Adrenal gland (tissue), 5 donors: Measurements from ENCODE around the gene LZTR1.

Experiments used
- CTCF ChIP-seq, 6 experiments: fragments of 450-650 bp in 4 of 6; fragments of 200-600 bp in 2 of 6; sonication (generic) in 1 of 6; IDR thresholded peaks; 1 replicate in 5 of 6; 2 replicates in 1 of 6; pipeline versions ENCODE4 v1.5.1 to v1.8.0; 2016 to 2021; ENCODE audit warnings: antibody characterized with exemption in 6 of 6, mild to moderate bottlenecking in 2 of 6, moderate library complexity in 1 of 6
- POLR2A ChIP-seq, 2 donors: fragments of 450-650 bp; IDR thresholded peaks; one replicate each; pipeline ENCODE4 v1.6.1; 2017; ENCODE audit warnings: antibody characterized with exemption in 2 of 2, mild to moderate bottlenecking in 2 of 2, moderate library complexity in 1 of 2
- donor health status: DM: no; HTN: no; CAD: no.

DNA sequence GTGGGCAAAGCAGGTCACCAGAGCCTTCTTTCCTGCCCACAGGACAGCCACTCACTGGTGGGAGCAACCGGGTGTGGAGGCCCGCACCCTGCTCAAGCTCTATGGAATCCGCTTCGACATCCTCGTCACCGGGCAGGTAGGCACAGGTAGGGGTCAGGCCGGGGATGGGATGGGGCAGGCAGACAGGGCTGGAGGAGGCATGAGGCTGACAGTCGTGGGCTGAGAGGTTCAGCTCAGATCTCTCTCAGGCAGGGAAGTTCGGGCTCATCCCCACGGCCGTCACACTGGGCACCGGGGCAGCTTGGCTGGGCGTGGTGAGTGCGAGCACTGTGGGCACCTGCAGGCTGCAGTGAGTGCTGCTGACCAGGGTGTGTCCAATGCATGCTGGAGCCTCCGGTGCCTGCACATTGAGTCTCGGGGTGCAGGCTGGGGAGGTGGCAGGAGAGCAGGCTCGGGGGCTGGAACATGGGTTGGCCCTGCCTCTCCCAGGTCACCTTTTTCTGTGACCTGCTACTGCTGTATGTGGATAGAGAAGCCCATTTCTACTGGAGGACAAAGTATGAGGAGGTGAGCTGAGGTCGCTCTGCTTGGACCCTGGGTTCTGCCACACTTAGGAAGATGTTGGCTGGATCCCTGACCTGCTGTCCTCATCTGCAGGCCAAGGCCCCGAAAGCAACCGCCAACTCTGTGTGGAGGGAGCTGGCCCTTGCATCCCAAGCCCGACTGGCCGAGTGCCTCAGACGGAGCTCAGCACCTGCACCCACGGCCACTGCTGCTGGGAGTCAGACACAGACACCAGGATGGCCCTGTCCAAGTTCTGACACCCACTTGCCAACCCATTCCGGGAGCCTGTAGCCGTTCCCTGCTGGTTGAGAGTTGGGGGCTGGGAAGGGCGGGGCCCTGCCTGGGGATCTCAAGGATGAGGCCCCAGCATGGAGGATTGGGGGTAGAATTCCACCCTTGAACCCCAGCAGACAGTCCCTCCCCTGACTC, 44.0 kb downstream of the LZTR1 start:
- TF ChIP-seq CTCF (IDR thresholded peaks at IDR 0.05) (no peak), POLR2A (IDR thresholded peaks at IDR 0.05) (no peak)
